HCT116 (cell line): ENCODE measurements around the gene AKR7A3. TPM values are rescaled to one million over a fixed set of nuclear protein-coding genes. Genes with fewer than 3 reads are reported as not detected.

ENCODE experiments used
- ATAC-seq: fragments of 200-7000 bp; cut with Tn5 transposase; 2 replicates; pipeline ENCODE4 v1.9.1; 2020; ENCODE audit warnings: mild to moderate bottlenecking, moderate library complexity
- BruUV-seq: library from RNA; stranded (reverse); fragments of 400-500 nt; replicated peaks from 2 replicates; lab custom pipeline; 2021; lab: Mats Ljungman, UMichigan
- CTCF ChIA-PET: fragments of 300-600 bp; sonication (Branson Sonifier 250); formaldehyde crosslinking; loops from one replicate; lab custom pipeline; 2021; ENCODE audit warnings: antibody characterized with exemption; lab: Charles Lee
- POLR2A ChIA-PET: fragments of 300-600, 350-600 bp; sonication (Branson Sonifier 250); formaldehyde crosslinking; loops from one replicate; lab custom pipeline; 2021; ENCODE audit warnings: antibody characterized with exemption; lab: Charles Lee
- RAD21 ChIA-PET, 2 experiments: fragments of 300-600 bp; sonication (Branson Sonifier 250); formaldehyde crosslinking; loops; one replicate each; lab custom pipeline; 2023; ENCODE audit warnings: low total read pairs in 2 of 2; ENCODE audit not compliant: uncharacterized antibody in 2 of 2, unreplicated experiment in 2 of 2, low non-redundant PET in 1 of 2; lab: Charles Lee
- DNase-seq: peaks from one replicate; pipeline ENCODE4 v3.0.0-alpha.2; 2010; ENCODE audit warnings: low read depth, low spot score
- H2AFZ ChIP-seq: fragments of 200-600 bp; shearing (Covaris generic), sonication (generic); 2 replicates; pipeline ENCODE4 v1.6.1; 2017; ENCODE audit warnings: low read depth, mixed run types, mixed read lengths, antibody characterized with exemption, low read length; ENCODE audit not compliant: poor library complexity, severe bottlenecking
- H3K27ac ChIP-seq: 2 replicates; pipeline ENCODE4 v1.5.1; 2012; ENCODE audit warnings: low read depth, low read length
- H3K27me3 ChIP-seq: fragments of 200-600 bp; sonication (generic); 2 replicates; pipeline ENCODE4 v1.6.1; 2016; ENCODE audit warnings: mixed run types, low read length, mixed read lengths; ENCODE audit not compliant: insufficient read depth
- H3K36me3 ChIP-seq, 2 experiments: fragments of 200-500 bp in 1 of 2; fragments of 200-600 bp in 1 of 2; sonication (Bioruptor generic) in 1 of 2; sonication (generic) in 1 of 2; 2 replicates each; pipeline versions ENCODE4 v1.5.1 to v1.6.1; 2014 to 2016; ENCODE audit warnings: low read length in 2 of 2, inconsistent platforms in 1 of 2, mixed read lengths in 1 of 2, mixed run types in 1 of 2; ENCODE audit not compliant: insufficient read depth in 2 of 2, control insufficient read depth in 1 of 2
- H3K4me1 ChIP-seq, 2 experiments: fragments of 200-600 bp in 1 of 2; sonication (generic) in 1 of 2; 2 replicates each; pipeline versions ENCODE4 v1.5.1 to v1.6.1; 2012 to 2017; ENCODE audit warnings: low read length in 2 of 2, inconsistent platforms in 1 of 2, mild to moderate bottlenecking in 1 of 2, mixed read lengths in 1 of 2, mixed run types in 1 of 2, moderate library complexity in 1 of 2; ENCODE audit not compliant: insufficient read depth in 2 of 2, control insufficient read depth in 1 of 2
- H3K4me2 ChIP-seq: fragments of 200-600 bp; sonication (generic); 2 replicates; pipeline ENCODE4 v1.6.1; 2017; ENCODE audit warnings: mixed run types, low read length, mixed read lengths
- H3K4me3 ChIP-seq, 2 experiments: fragments of 200-600 bp in 1 of 2; sonication (generic) in 1 of 2; replicated peaks in 1 of 2; 2 replicates each; pipeline ENCODE4 v1.5.1; 2011 to 2016; ENCODE audit warnings: low read length in 2 of 2, control low read depth in 1 of 2, low read depth in 1 of 2, mild to moderate bottlenecking in 1 of 2, mixed read lengths in 1 of 2, mixed run types in 1 of 2
- H3K79me2 ChIP-seq: fragments of 200-600 bp; sonication (generic); 2 replicates; pipeline ENCODE4 v1.6.1; 2017; ENCODE audit warnings: mild to moderate bottlenecking, mixed run types, low read length, moderate library complexity, mixed read lengths; ENCODE audit not compliant: insufficient read depth
- H3K9ac ChIP-seq: fragments of 200-600 bp; sonication (generic); 2 replicates; pipeline ENCODE4 v1.6.1; 2016; ENCODE audit warnings: low read length, mixed read lengths
- H3K9me2 ChIP-seq: fragments of 200-600 bp; sonication (generic), shearing (Covaris generic); 2 replicates; pipeline ENCODE4 v1.6.1; 2017; ENCODE audit warnings: mixed run types, mild to moderate bottlenecking, moderate library complexity; ENCODE audit not compliant: insufficient read depth
- H3K9me3 ChIP-seq, 2 experiments: fragments of 200-500 bp in 1 of 2; fragments of 200-600 bp in 1 of 2; sonication (Bioruptor generic) in 1 of 2; sonication (generic) in 1 of 2; 2 replicates each; pipeline ENCODE4 v1.6.1; 2014 to 2017; ENCODE audit warnings: low read length in 2 of 2, mixed read lengths in 2 of 2, inconsistent platforms in 1 of 2, low read depth in 1 of 2, mild to moderate bottlenecking in 1 of 2, mixed run types in 1 of 2, moderate library complexity in 1 of 2; ENCODE audit not compliant: control insufficient read depth in 1 of 2, insufficient read depth in 1 of 2
- H4K20me1 ChIP-seq: fragments of 200-600 bp; sonication (generic), shearing (Covaris generic); 2 replicates; pipeline ENCODE4 v1.6.1; 2017; ENCODE audit warnings: mixed run types, mild to moderate bottlenecking, moderate library complexity; ENCODE audit not compliant: insufficient read depth
- ATF3 ChIP-seq: IDR thresholded peaks from 2 replicates; pipeline ENCODE4 v1.6.1; 2012
- CTCF ChIP-seq, 3 experiments: fragments of 200-600 bp in 1 of 3; sonication (generic) in 1 of 3; IDR thresholded peaks in 2 of 3; conservative IDR thresholded peaks in 1 of 3; 2 replicates each; pipeline ENCODE4 v1.5.1; 2012 to 2017; ENCODE audit warnings: low read depth in 2 of 3, low read length in 2 of 3, antibody characterized with exemption in 1 of 3, borderline replicate concordance in 1 of 3, control low read depth in 1 of 3, mild to moderate bottlenecking in 1 of 3, mixed read lengths in 1 of 3, mixed run types in 1 of 3, moderate library complexity in 1 of 3; ENCODE audit not compliant: insufficient read depth in 1 of 3
- EGR1 ChIP-seq: IDR thresholded peaks from 2 replicates; pipeline ENCODE4 v1.6.1; 2012; ENCODE audit warnings: low read depth
- EZH2phosphoT487 ChIP-seq: fragments of 200-600 bp; IDR thresholded peaks from 2 replicates; pipeline ENCODE4 v1.6.1; 2018; ENCODE audit warnings: antibody characterized with exemption, borderline replicate concordance
- ZBTB33 ChIP-seq: IDR thresholded peaks from 2 replicates; pipeline ENCODE4 v1.6.1; 2011; ENCODE audit warnings: mild to moderate bottlenecking, low read length, moderate library complexity; ENCODE audit not compliant: insufficient replicate concordance; ENCODE audit errors: extremely low read depth
- ZNF274 ChIP-seq: fragments of 200-500 bp; sonication (Bioruptor generic); IDR thresholded peaks from 2 replicates; pipeline ENCODE4 v1.6.1; 2014; ENCODE audit warnings: mild to moderate bottlenecking, low read depth, low read length, inconsistent platforms
- intact Hi-C: fragments of 100-400 bp; cut with micrococcal nuclease; formaldehyde crosslinking; loops from 2 replicates; pipeline ENCODE4 v1.10.0; 2022
- total RNA-seq: library from RNA; stranded (reverse); gene quantifications from one replicate; pipeline ENCODE4 v1.2.1, GENCODE V29; 2021; ENCODE audit not compliant: unreplicated experiment

AKR7A3 gene
- total RNA-seq, 1 experiment from 2014 or later = 1.7 TPM

GRCh38 chr1:19317126-19317910 lies 28.7 kb upstream of the AKR7A3 start:
- intact Hi-C loops = no loop called here
- no peak overlapping the region for H3K4me3 ChIP-seq
- no peak for ATAC-seq
- TF ChIP-seq ZNF274 = no peak
- TF ChIP-seq ZBTB33 = no peak
- 0 out of 6 replicates have a peak, but pooled peaks of 1 of the 3 experiments have one; percentile 12 for TF ChIP-seq CTCF (IDR thresholded peaks at IDR 0.05 in 2 of 3, conservative IDR thresholded peaks at IDR 0.05 in 1 of 3; ENCODE audit: borderline replicate concordance in 1 of 3, insufficient read depth in 1 of 3, low read depth in 2 of 3, low read length in 2 of 3)
- no peak for TF ChIP-seq EGR1
- no peak for TF ChIP-seq EZH2phosphoT487
- TF ChIP-seq ATF3 = no peak
- TF ChIP-seq, all 23 proteins: peak for 1
- H3K9me2 ChIP-seq = no peaks in the 10 kb centered on the region
- H3K27me3 ChIP-seq = no peaks in the 10 kb centered on the region
- H2AFZ ChIP-seq = no peak overlapping the region
- BruUV-seq = no TSS peak
- ChIA-PET CTCF (no interaction called here), RAD21 (no interaction called here), POLR2A (no interaction called here)
- no peaks in the 10 kb centered on the region for H4K20me1 ChIP-seq
- peaks cover 2% of the 10 kb centered on the region; the same call in 1 of the 2 replicates for H3K79me2 ChIP-seq
- no peak overlapping the region for H3K27ac ChIP-seq
- peaks cover 13 to 37% of the 10 kb centered on the region in 2 experiments; a peak in 3 of 4 replicates for H3K4me1 ChIP-seq
- no peak overlapping the region for H3K9ac ChIP-seq
- no peaks in the 10 kb centered on the region for H3K9me3 ChIP-seq
- H3K36me3 ChIP-seq = no peaks in the 10 kb centered on the region
- no peak for DNase-seq
- H3K4me2 ChIP-seq = no peak overlapping the region
